ENCODE measurements around the gene SOX8. TPM values are rescaled to one million over a fixed set of nuclear protein-coding genes. Genes with fewer than 3 reads are reported as not detected.

Gene SOX8
- total RNA-seq, 1 experiment from 2014 or later: 5.2 TPM

DNA sequence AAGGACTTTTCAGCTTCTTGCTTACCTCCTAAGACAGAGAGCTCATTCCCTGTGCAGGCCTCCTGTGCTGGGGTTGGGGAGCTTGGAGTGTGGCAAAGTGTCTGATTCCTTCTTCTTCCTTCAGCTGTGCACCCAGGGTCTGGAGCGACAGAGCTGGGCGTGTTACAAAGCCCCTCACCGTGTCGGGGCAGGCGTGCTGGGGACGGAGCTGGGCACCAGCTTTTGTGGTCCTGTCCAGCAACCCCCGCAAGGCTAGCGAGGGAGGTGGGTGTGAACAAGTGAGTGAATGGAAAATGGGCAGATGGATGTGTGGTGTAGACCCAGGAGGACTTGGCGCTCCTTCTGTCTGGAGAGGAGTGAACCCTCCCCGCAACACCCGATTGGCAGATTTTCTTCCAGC is 23.7 kb downstream of the SOX8 start:
- ChIA-PET CTCF (no interaction called here), POLR2A (no interaction called here), RAD21 (ENCODE audit: low non-redundant PET in 1 of 2, low total read pairs in 2 of 2, uncharacterized antibody in 2 of 2, unreplicated experiment in 2 of 2) (no interaction called here)
- H3K4me2 ChIP-seq (ENCODE audit: low read length): no peak overlapping the region
- intact Hi-C loops (cut with micrococcal nuclease): no loop called here
- H3K27ac ChIP-seq (ENCODE audit: low read depth, low read length): no peak overlapping the region
- no peak for ATAC-seq
- no peaks in the 10 kb centered on the region for H3K36me3 ChIP-seq (ENCODE audit: control insufficient read depth in 1 of 2, insufficient read depth in 2 of 2, low read length in 2 of 2)
- H4K20me1 ChIP-seq (ENCODE audit: insufficient read depth): no peaks in the 10 kb centered on the region
- peaks cover 55% of the 10 kb centered on the region for H3K27me3 ChIP-seq (ENCODE audit: insufficient read depth, low read length)
- no peak for DNase-seq (ENCODE audit: low read depth, low spot score)
- H3K9me2 ChIP-seq (ENCODE audit: insufficient read depth): no peaks in the 10 kb centered on the region
- no peak overlapping the region for H3K9ac ChIP-seq (ENCODE audit: low read length)
- no peaks in the 10 kb centered on the region; a peak in 1 of 4 replicates for H3K9me3 ChIP-seq (ENCODE audit: control insufficient read depth in 1 of 2, insufficient read depth in 1 of 2, low read depth in 1 of 2, low read length in 2 of 2)
- peaks cover 24 to 41% of the 10 kb centered on the region in 2 experiments for H3K4me1 ChIP-seq (ENCODE audit: control insufficient read depth in 1 of 2, insufficient read depth in 2 of 2, low read length in 2 of 2)
- no peak overlapping the region for H3K4me3 ChIP-seq (replicated peaks in 1 of 2; ENCODE audit: low read depth in 1 of 2, low read length in 2 of 2)
- no TSS peak for BruUV-seq (replicated peaks)
- H2AFZ ChIP-seq (ENCODE audit: low read depth, low read length, poor library complexity, severe bottlenecking): no peak overlapping the region
- H3K79me2 ChIP-seq (ENCODE audit: insufficient read depth, low read length): no peaks in the 10 kb centered on the region
- TF ChIP-seq EZH2 (IDR thresholded peaks at IDR 0.05) (no peak), SP1 (IDR thresholded peaks at IDR 0.05; ENCODE audit: low read depth) (no peak), MAX (IDR thresholded peaks at IDR 0.05) (no peak), TCF7L2 (IDR thresholded peaks at IDR 0.05; ENCODE audit: borderline replicate concordance, extremely low read depth, insufficient read depth, insufficient read length) (no peak), POLR2AphosphoS5 (IDR thresholded peaks at IDR 0.05; ENCODE audit: low read depth, low read length) (no peak), POLR2A (IDR thresholded peaks at IDR 0.05; ENCODE audit: borderline replicate concordance, extremely low read depth, insufficient read depth, insufficient read length) (no peak), ZFX (IDR thresholded peaks at IDR 0.05) (no peak), CEBPB (IDR thresholded peaks at IDR 0.05; ENCODE audit: low read depth) (no peak), ZNF274 (IDR thresholded peaks at IDR 0.05; ENCODE audit: low read depth, low read length) (no peak)
- TF ChIP-seq, protein P1, sequence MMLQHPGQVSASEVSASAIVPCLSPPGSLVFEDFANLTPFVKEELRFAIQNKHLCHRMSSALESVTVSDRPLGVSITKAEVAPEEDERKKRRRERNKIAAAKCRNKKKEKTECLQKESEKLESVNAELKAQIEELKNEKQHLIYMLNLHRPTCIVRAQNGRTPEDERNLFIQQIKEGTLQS (IDR thresholded peaks at IDR 0.05): no peak

GRCh38 chr16:1006781-1007180 is 25.2 kb downstream of the SOX8 start:
- Histone ChIP-seq H3K4me1 (ENCODE audit: control insufficient read depth in 1 of 2, insufficient read depth in 2 of 2, low read length in 2 of 2) (peaks cover 24 to 39% of the 10 kb centered on the region in 2 experiments), H2AFZ (ENCODE audit: low read depth, low read length, poor library complexity, severe bottlenecking) (no peak overlapping the region), H3K9ac (ENCODE audit: low read length) (no peak overlapping the region), H3K27ac (ENCODE audit: low read depth, low read length) (no peak overlapping the region), H3K27me3 (ENCODE audit: insufficient read depth, low read length) (peaks cover 47% of the 10 kb centered on the region), H3K9me3 (ENCODE audit: control insufficient read depth in 1 of 2, insufficient read depth in 1 of 2, low read depth in 1 of 2, low read length in 2 of 2) (no peaks in the 10 kb centered on the region), H3K36me3 (ENCODE audit: control insufficient read depth in 1 of 2, insufficient read depth in 2 of 2, low read length in 2 of 2) (no peaks in the 10 kb centered on the region), H3K79me2 (ENCODE audit: insufficient read depth, low read length) (no peaks in the 10 kb centered on the region), H3K4me3 (replicated peaks in 1 of 2; ENCODE audit: low read depth in 1 of 2, low read length in 2 of 2) (no peak overlapping the region), H3K9me2 (ENCODE audit: insufficient read depth) (no peaks in the 10 kb centered on the region), H3K4me2 (ENCODE audit: low read length) (peak overlapping the region; percentile 42), H4K20me1 (ENCODE audit: insufficient read depth) (no peaks in the 10 kb centered on the region)
- ChIA-PET POLR2A (no interaction called here), CTCF (no interaction called here), RAD21 (ENCODE audit: low non-redundant PET in 1 of 2, low total read pairs in 2 of 2, uncharacterized antibody in 2 of 2, unreplicated experiment in 2 of 2) (no interaction called here)
- ATAC-seq (no peak), DNase-seq (ENCODE audit: low read depth, low spot score) (no peak)
- TF ChIP-seq EGR1 (IDR thresholded peaks at IDR 0.05; ENCODE audit: low read depth): no peak
- no peak for TF ChIP-seq CEBPB (IDR thresholded peaks at IDR 0.05; ENCODE audit: low read depth)
- no peak for TF ChIP-seq POLR2A (IDR thresholded peaks at IDR 0.05; ENCODE audit: borderline replicate concordance, extremely low read depth, insufficient read depth, insufficient read length)
- TF ChIP-seq ZBTB33 (IDR thresholded peaks at IDR 0.05; ENCODE audit: extremely low read depth, insufficient replicate concordance, low read length): no peak
- TF ChIP-seq JUND (IDR thresholded peaks at IDR 0.05): no peak
- intact Hi-C loops (cut with micrococcal nuclease): no loop called here
- no TSS peak for BruUV-seq (replicated peaks)
